Measurements from ENCODE around the gene ADCY9.
"Not testable (repeated sequence)": the region's sequence is repeated elsewhere in the genome, so short reads cannot be mapped to it uniquely, and the experiment has no call there.

Gene ADCY9

GRCh38 chr16:3964686-3965290 is 151.5 kb downstream of the ADCY9 start:
- H3K9ac ChIP-seq = no peak overlapping the region
- H3K27me3 ChIP-seq (ENCODE audit: insufficient read depth, low read depth) = no peaks in the 10 kb centered on the region
- no peak for TF ChIP-seq CTCF (conservative IDR thresholded peaks at IDR 0.05; ENCODE audit: low read depth, low read length)
- no peaks in the 10 kb centered on the region for H3K4me1 ChIP-seq (ENCODE audit: low read depth, poor library complexity, severe bottlenecking)
- no peaks in the 10 kb centered on the region for H3K79me2 ChIP-seq (ENCODE audit: insufficient read depth, low read depth)
- H3K27ac ChIP-seq = no peak overlapping the region
- no peaks in the 10 kb centered on the region for H3K36me3 ChIP-seq (ENCODE audit: insufficient read depth)
- no peak overlapping the region for H3K4me3 ChIP-seq (IDR thresholded peaks at IDR 0.05; ENCODE audit: insufficient read depth, low read depth, low read length)
- no peaks in the 10 kb centered on the region for H4K20me1 ChIP-seq (ENCODE audit: insufficient read depth)
- H2AFZ ChIP-seq (ENCODE audit: low read depth) = no peak overlapping the region
- no peak overlapping the region for H3K4me2 ChIP-seq

- no peak for TF ChIP-seq CTCF (conservative IDR thresholded peaks at IDR 0.05; ENCODE audit: low read depth, low read length)
Observed at GRCh38 chr16:3963886-3964685, 152.2 kb downstream of the ADCY9 start.

GRCh38 chr16:3963203-3963602 is 153.0 kb downstream of the ADCY9 start:
- no peak overlapping the region for H3K27ac ChIP-seq
- H3K79me2 ChIP-seq (ENCODE audit: insufficient read depth, low read depth) = no peaks in the 10 kb centered on the region
- no peak for TF ChIP-seq CTCF (conservative IDR thresholded peaks at IDR 0.05; ENCODE audit: low read depth, low read length)
- no peak overlapping the region for H3K9ac ChIP-seq
- no peak overlapping the region for H3K4me3 ChIP-seq (IDR thresholded peaks at IDR 0.05; ENCODE audit: insufficient read depth, low read depth, low read length)
- H3K36me3 ChIP-seq (ENCODE audit: insufficient read depth) = no peaks in the 10 kb centered on the region
- no peak overlapping the region for H2AFZ ChIP-seq (ENCODE audit: low read depth)
- no peak overlapping the region for H3K4me2 ChIP-seq
- no peaks in the 10 kb centered on the region for H4K20me1 ChIP-seq (ENCODE audit: insufficient read depth)
- H3K4me1 ChIP-seq (ENCODE audit: low read depth, poor library complexity, severe bottlenecking) = no peaks in the 10 kb centered on the region
- no peaks in the 10 kb centered on the region for H3K27me3 ChIP-seq (ENCODE audit: insufficient read depth, low read depth)

More at GRCh38 chr16:3963886-3964685, 152.2 kb downstream of the ADCY9 start:
- Histone ChIP-seq H3K9ac (no peak overlapping the region), H2AFZ (ENCODE audit: low read depth) (no peak overlapping the region), H3K36me3 (ENCODE audit: insufficient read depth) (no peaks in the 10 kb centered on the region), H3K4me1 (ENCODE audit: low read depth, poor library complexity, severe bottlenecking) (no peaks in the 10 kb centered on the region), H3K79me2 (ENCODE audit: insufficient read depth, low read depth) (no peaks in the 10 kb centered on the region), H3K27ac (no peak overlapping the region), H3K4me3 (IDR thresholded peaks at IDR 0.05; ENCODE audit: insufficient read depth, low read depth, low read length) (no peak overlapping the region), H4K20me1 (ENCODE audit: insufficient read depth) (no peaks in the 10 kb centered on the region), H3K27me3 (ENCODE audit: insufficient read depth, low read depth) (no peaks in the 10 kb centered on the region), H3K4me2 (no peak overlapping the region)

- H3K4me2 ChIP-seq = no peak overlapping the region
- no peaks in the 10 kb centered on the region for H3K4me1 ChIP-seq (ENCODE audit: low read depth, poor library complexity, severe bottlenecking)
- H2AFZ ChIP-seq (ENCODE audit: low read depth) = no peak overlapping the region
- no peak for TF ChIP-seq CTCF (conservative IDR thresholded peaks at IDR 0.05; ENCODE audit: low read depth, low read length)
- no peaks in the 10 kb centered on the region for H3K36me3 ChIP-seq (ENCODE audit: insufficient read depth)
- no peak overlapping the region for H3K9ac ChIP-seq
- no peaks in the 10 kb centered on the region for H3K27me3 ChIP-seq (ENCODE audit: insufficient read depth, low read depth)
- H3K27ac ChIP-seq = no peak overlapping the region
- no peaks in the 10 kb centered on the region for H4K20me1 ChIP-seq (ENCODE audit: insufficient read depth)
- H3K79me2 ChIP-seq (ENCODE audit: insufficient read depth, low read depth) = no peaks in the 10 kb centered on the region
- no peak overlapping the region for H3K4me3 ChIP-seq (IDR thresholded peaks at IDR 0.05; ENCODE audit: insufficient read depth, low read depth, low read length)
Observed at GRCh38 chr16:3961449-3961849, 154.8 kb downstream of the ADCY9 start.

GRCh38 chr16:3959926-3960590 is 156.2 kb downstream of the ADCY9 start:
- H3K9ac ChIP-seq; H3K4me2 ChIP-seq; H3K4me3 ChIP-seq (IDR thresholded peaks at IDR 0.05; ENCODE audit: insufficient read depth, low read depth, low read length); H3K4me1 ChIP-seq (ENCODE audit: low read depth, poor library complexity, severe bottlenecking); H3K27me3 ChIP-seq (ENCODE audit: insufficient read depth, low read depth); H4K20me1 ChIP-seq (ENCODE audit: insufficient read depth); H3K36me3 ChIP-seq (ENCODE audit: insufficient read depth); H2AFZ ChIP-seq (ENCODE audit: low read depth); H3K79me2 ChIP-seq (ENCODE audit: insufficient read depth, low read depth); H3K27ac ChIP-seq: not testable (repeated sequence)
